ENCODE data around the gene MDFI. TPM values are rescaled to one million over a fixed set of nuclear protein-coding genes. Genes with fewer than 3 reads are reported as not detected.

Gene MDFI
- total and polyA plus RNA-seq, 4 donors, result 0.24 to 2.8 (median 0.50) TPM; not detected in 1

DNA sequence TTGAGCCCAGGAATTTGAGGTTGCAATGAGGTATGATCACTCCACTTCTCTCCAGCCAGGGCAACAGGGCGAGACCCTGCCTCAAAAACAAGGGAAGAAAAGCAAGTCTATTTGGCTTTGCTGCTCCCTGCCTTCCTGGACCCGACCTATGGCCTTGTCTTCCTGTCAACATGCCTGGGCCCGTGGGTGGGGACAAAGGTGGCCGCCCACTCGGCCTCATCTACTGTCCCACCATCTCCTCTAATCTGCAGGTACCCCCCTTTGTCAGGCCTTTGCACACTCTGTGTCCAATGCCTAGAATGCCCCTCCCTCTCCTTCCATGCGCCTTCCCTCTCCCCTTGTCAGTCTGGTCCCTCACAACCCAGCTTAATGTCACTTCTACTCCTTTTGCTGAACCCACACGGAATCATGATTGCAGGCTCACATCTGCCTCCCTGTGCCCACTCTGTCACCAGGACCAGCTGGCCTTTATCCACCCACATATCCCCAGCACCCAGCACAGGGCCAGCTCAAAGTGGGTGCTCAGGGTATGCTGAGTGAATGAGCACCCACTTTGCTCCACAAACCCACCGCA lies 40.3 kb downstream of the MDFI start:
- Histone ChIP-seq H3K9me3 (ENCODE audit: control insufficient read depth in 4 of 4, low read length in 3 of 4) (no peaks in the 10 kb centered on the region), H3K27me3 (ENCODE audit: control insufficient read depth in 4 of 4, insufficient read depth in 4 of 4, low read length in 3 of 4) (peaks cover 0 to 3% (median 0%) of the 10 kb centered on the region in 4 donors), H3K4me3 (ENCODE audit: low read depth in 1 of 3, low read length in 3 of 3) (no peak overlapping the region), H3K27ac (ENCODE audit: low read depth in 1 of 2, low read length in 2 of 2) (no peak overlapping the region), H3K9ac (ENCODE audit: low read depth in 1 of 2, low read length in 2 of 2) (no peak overlapping the region), H3K4me1 (ENCODE audit: control insufficient read depth in 4 of 4, insufficient read depth in 4 of 4, low read length in 3 of 4) (peaks cover 0 to 16% (median 8%) of the 10 kb centered on the region in 4 donors), H3K36me3 (ENCODE audit: control insufficient read depth in 4 of 4, insufficient read depth in 3 of 4, low read depth in 1 of 4, low read length in 3 of 4) (no peaks in the 10 kb centered on the region)
- DNase-seq (ENCODE audit: low spot score), result no peak
- 76% methylated on average over 8 of the region's 8 CpGs for WGBS
- no peak for TF ChIP-seq HNF4G (IDR thresholded peaks at IDR 0.05)
- no peak for TF ChIP-seq NR2F2 (IDR thresholded peaks at IDR 0.05)
- TF ChIP-seq RXRA (IDR thresholded peaks at IDR 0.05), result no peak
- peak in 1 of 2 donors; percentile 29 for TF ChIP-seq HNF4A (conservative IDR thresholded peaks at IDR 0.05)
- TF ChIP-seq YY1 (IDR thresholded peaks at IDR 0.05), result no peak
- TF ChIP-seq, protein P1, sequence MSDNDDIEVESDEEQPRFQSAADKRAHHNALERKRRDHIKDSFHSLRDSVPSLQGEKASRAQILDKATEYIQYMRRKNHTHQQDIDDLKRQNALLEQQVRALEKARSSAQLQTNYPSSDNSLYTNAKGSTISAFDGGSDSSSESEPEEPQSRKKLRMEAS (IDR thresholded peaks at IDR 0.05), result no peak
- no peak for TF ChIP-seq JUND (IDR thresholded peaks at IDR 0.05)

DNA sequence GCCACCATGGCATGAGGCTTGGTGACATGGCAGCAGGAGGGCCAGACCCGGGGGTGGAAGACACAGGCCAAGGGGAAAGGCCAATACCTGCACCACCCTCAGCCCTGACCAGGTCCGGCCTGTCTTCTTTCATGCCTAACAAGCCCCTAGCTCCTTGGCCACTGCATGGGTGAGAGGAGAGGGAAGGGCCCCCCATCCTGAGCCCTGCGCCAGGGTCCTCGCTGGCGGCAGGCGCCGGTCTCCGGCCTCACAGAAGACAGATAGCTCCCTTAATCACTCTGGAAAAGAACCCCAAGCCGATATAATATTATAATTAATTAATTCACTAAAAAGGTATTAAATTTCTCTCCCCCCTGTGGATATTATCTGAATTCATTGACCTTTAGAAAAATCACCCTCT lies 41.4 kb downstream of the MDFI start:
- H3K27ac ChIP-seq (ENCODE audit: low read depth in 1 of 2, low read length in 2 of 2), result no peak overlapping the region
- H3K4me3 ChIP-seq (ENCODE audit: low read depth in 1 of 3, low read length in 3 of 3), result no peak overlapping the region
- TF ChIP-seq HNF4G (IDR thresholded peaks at IDR 0.05), result no peak
- no peak for TF ChIP-seq GABPA (IDR thresholded peaks at IDR 0.05 in 1 of 2, conservative IDR thresholded peaks at IDR 0.05 in 1 of 2)
- no peak for TF ChIP-seq NR2F2 (IDR thresholded peaks at IDR 0.05)
- no peak for TF ChIP-seq JUND (IDR thresholded peaks at IDR 0.05)
- no peak for TF ChIP-seq FOXA2 (IDR thresholded peaks at IDR 0.05)
- no peak for TF ChIP-seq SP1 (IDR thresholded peaks at IDR 0.05)
- TF ChIP-seq EGR1 (IDR thresholded peaks at IDR 0.05; ENCODE audit: low read depth in 2 of 2), result no peak
- TF ChIP-seq HNF4A (conservative IDR thresholded peaks at IDR 0.05), result no peak
- no peak for TF ChIP-seq FOXA1 (IDR thresholded peaks at IDR 0.05)
- TF ChIP-seq YY1 (IDR thresholded peaks at IDR 0.05), result no peak
- TF ChIP-seq, protein P1 (IDR thresholded peaks at IDR 0.05), result no peak
- no peaks in the 10 kb centered on the region for H3K36me3 ChIP-seq (ENCODE audit: control insufficient read depth in 4 of 4, insufficient read depth in 3 of 4, low read depth in 1 of 4, low read length in 3 of 4)
- DNase-seq (ENCODE audit: low spot score), result no peak
- peaks cover 0 to 3% (median 0%) of the 10 kb centered on the region in 4 donors for H3K27me3 ChIP-seq (ENCODE audit: control insufficient read depth in 4 of 4, insufficient read depth in 4 of 4, low read length in 3 of 4)
- no peak overlapping the region for H3K9ac ChIP-seq (ENCODE audit: low read depth in 1 of 2, low read length in 2 of 2)
- WGBS, result 96% methylated on average over 9 of the region's 9 CpGs
- H3K9me3 ChIP-seq (ENCODE audit: control insufficient read depth in 4 of 4, low read length in 3 of 4), result no peaks in the 10 kb centered on the region
- H3K4me1 ChIP-seq (ENCODE audit: control insufficient read depth in 4 of 4, insufficient read depth in 4 of 4, low read length in 3 of 4), result peaks cover 1 to 17% (median 8%) of the 10 kb centered on the region in 4 donors

DNA sequence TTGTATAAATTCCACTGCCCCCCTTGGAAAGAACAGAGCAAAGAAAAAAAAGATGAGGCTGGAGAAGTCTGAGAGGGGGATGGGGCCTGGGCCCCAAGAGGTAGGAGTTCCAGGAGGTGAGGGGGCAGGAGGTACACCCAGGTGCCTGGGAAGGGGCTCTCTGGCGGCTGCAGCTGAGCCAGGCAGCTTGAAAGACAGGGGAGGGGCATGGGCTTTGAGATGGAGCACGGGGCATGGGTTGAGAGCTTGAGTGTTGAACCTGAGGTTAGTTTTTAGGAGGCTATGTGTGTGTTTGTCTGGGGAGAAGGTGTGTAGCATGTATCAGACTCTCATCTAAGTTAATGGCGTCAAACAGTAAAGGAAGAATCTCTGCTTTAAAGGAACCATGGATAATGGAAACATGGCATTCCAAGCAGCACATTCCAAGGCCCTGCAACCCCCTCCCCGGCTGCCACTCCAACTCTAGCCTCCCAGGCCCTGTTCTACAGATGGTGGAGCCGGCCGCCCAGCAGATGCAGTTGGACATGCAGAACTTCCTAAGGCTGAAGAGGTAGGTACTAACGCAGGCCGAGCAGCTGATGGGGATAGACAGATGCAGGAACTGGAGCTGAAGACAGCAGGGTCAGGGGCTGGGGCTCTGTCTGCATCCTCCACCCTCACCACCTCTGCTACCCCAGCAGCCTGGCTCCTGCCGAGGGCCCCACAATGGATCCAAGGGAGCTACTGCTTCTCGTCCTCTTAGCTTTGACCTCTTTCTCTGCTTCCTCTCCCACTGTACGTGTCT lies 42.1 kb downstream of the MDFI start:
- Histone ChIP-seq H3K4me3 (ENCODE audit: low read depth in 1 of 3, low read length in 3 of 3) (no peak overlapping the region), H3K4me1 (ENCODE audit: control insufficient read depth in 4 of 4, insufficient read depth in 4 of 4, low read length in 3 of 4) (peaks cover 1 to 17% (median 8%) of the 10 kb centered on the region in 4 donors), H3K36me3 (ENCODE audit: control insufficient read depth in 4 of 4, insufficient read depth in 3 of 4, low read depth in 1 of 4, low read length in 3 of 4) (peaks cover 0 to 5% (median under 1%) of the 10 kb centered on the region in 4 donors), H3K27ac (ENCODE audit: low read depth in 1 of 2, low read length in 2 of 2) (no peak overlapping the region), H3K9ac (ENCODE audit: low read depth in 1 of 2, low read length in 2 of 2) (no peak overlapping the region), H3K27me3 (ENCODE audit: control insufficient read depth in 4 of 4, insufficient read depth in 4 of 4, low read length in 3 of 4) (peaks cover 0 to 3% (median 0%) of the 10 kb centered on the region in 4 donors), H3K9me3 (ENCODE audit: control insufficient read depth in 4 of 4, low read length in 3 of 4) (no peaks in the 10 kb centered on the region)
- TF ChIP-seq HNF4A (conservative IDR thresholded peaks at IDR 0.05) (no peak), JUND (IDR thresholded peaks at IDR 0.05) (no peak), FOXA2 (IDR thresholded peaks at IDR 0.05) (no peak)
- TF ChIP-seq, protein P2, sequence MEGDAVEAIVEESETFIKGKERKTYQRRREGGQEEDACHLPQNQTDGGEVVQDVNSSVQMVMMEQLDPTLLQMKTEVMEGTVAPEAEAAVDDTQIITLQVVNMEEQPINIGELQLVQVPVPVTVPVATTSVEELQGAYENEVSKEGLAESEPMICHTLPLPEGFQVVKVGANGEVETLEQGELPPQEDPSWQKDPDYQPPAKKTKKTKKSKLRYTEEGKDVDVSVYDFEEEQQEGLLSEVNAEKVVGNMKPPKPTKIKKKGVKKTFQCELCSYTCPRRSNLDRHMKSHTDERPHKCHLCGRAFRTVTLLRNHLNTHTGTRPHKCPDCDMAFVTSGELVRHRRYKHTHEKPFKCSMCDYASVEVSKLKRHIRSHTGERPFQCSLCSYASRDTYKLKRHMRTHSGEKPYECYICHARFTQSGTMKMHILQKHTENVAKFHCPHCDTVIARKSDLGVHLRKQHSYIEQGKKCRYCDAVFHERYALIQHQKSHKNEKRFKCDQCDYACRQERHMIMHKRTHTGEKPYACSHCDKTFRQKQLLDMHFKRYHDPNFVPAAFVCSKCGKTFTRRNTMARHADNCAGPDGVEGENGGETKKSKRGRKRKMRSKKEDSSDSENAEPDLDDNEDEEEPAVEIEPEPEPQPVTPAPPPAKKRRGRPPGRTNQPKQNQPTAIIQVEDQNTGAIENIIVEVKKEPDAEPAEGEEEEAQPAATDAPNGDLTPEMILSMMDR (IDR thresholded peaks at IDR 0.05; ENCODE audit: low read depth, low read length, missing input control), result no peak
- 88% methylated on average over 11 of the region's 11 CpGs for WGBS
- no peak for DNase-seq (ENCODE audit: low spot score)

All from liver (tissue), 9 donors.